PC-9 (cell line): Measurements from ENCODE around the gene BAHD1.

Experiments
- CTCF ChIP-seq: fragments of 200-600 bp; sonication (generic); conservative IDR thresholded peaks from 2 replicates; pipeline ENCODE4 v1.6.1; 2017; ENCODE audit warnings: mixed run types, antibody characterized with exemption, mild to moderate bottlenecking, moderate library complexity
- EZH2 ChIP-seq: fragments of 200-600 bp; sonication (generic); IDR thresholded peaks from 2 replicates; pipeline ENCODE4 v1.8.0; 2017; ENCODE audit warnings: antibody characterized with exemption, low read depth

- TF ChIP-seq CTCF (no peak), EZH2 (no peak)
Measured at GRCh38 chr15:40427188-40427587, 13.6 kb upstream of the BAHD1 start.
